GM23338 (cell line): ENCODE data around the gene EIF4A2. TPM values are rescaled to one million over a fixed set of nuclear protein-coding genes. Genes with fewer than 3 reads are reported as not detected.
"Not testable (repeated sequence)": the region's sequence is repeated elsewhere in the genome, so short reads cannot be mapped to it uniquely, and the experiment has no call there.

Source experiments
- ATAC-seq: fragments of 200-7000 bp; cut with Tn5 transposase; 3 replicates; pipeline ENCODE4 v1.9.1; 2020
- DNase-seq: peaks from one replicate; pipeline ENCODE4 v3.0.0-alpha.2; 2015; ENCODE audit warnings: low spot score
- H2AFZ ChIP-seq: fragments of 200-600 bp; sonication (generic); 2 replicates; pipeline ENCODE4 v1.8.0; 2016; ENCODE audit warnings: antibody characterized with exemption, mild to moderate bottlenecking, moderate library complexity
- H3F3A ChIP-seq: fragments of 200-600 bp; sonication (generic); replicated peaks from 2 replicates; pipeline ENCODE4 v1.8.0; 2017; ENCODE audit warnings: antibody characterized with exemption, mixed run types, low read depth
- H3K27ac ChIP-seq: fragments of 200-600 bp; sonication (generic); 2 replicates; pipeline ENCODE4 v1.6.1; 2016; ENCODE audit warnings: low read depth
- H3K27me3 ChIP-seq: fragments of 200-600 bp; sonication (generic); 2 replicates; pipeline ENCODE4 v1.8.0; 2016; ENCODE audit warnings: mild to moderate bottlenecking, mixed run types, moderate library complexity; ENCODE audit not compliant: insufficient read depth
- H3K36me3 ChIP-seq: fragments of 200-600 bp; sonication (generic); 2 replicates; pipeline ENCODE4 v1.8.0; 2016; ENCODE audit warnings: mild to moderate bottlenecking; ENCODE audit not compliant: insufficient read depth
- H3K4me1 ChIP-seq: fragments of 200-600 bp; sonication (generic); 2 replicates; pipeline ENCODE4 v1.8.0; 2016; ENCODE audit warnings: mild to moderate bottlenecking, moderate library complexity; ENCODE audit not compliant: insufficient read depth
- H3K4me2 ChIP-seq: fragments of 200-600 bp; sonication (generic); 2 replicates; pipeline ENCODE4 v1.7.1; 2017; ENCODE audit warnings: mixed run types
- H3K4me3 ChIP-seq: fragments of 200-600 bp; sonication (generic); 2 replicates; pipeline ENCODE4 v1.6.1; 2016; ENCODE audit warnings: mixed run types
- H3K79me2 ChIP-seq: fragments of 200-600 bp; sonication (generic); replicated peaks from 2 replicates; pipeline ENCODE4 v1.8.0; 2017; ENCODE audit warnings: mild to moderate bottlenecking; ENCODE audit not compliant: insufficient read depth
- H3K9me2 ChIP-seq: fragments of 200-600 bp; sonication (generic); 2 replicates; pipeline ENCODE4 v1.8.0; 2017; ENCODE audit not compliant: insufficient read depth
- H4K20me1 ChIP-seq: fragments of 200-600 bp; sonication (generic); replicated peaks from 2 replicates; pipeline ENCODE4 v1.8.0; 2017; ENCODE audit warnings: mild to moderate bottlenecking; ENCODE audit not compliant: insufficient read depth
- H3K27ac Mint-ChIP-seq: 2 replicates; pipeline ENCODE4 v1.8.0; 2020; ENCODE audit warnings: inconsistent platforms, mild to moderate bottlenecking, moderate library complexity, mixed read lengths
- H3K27me3 Mint-ChIP-seq: 3 replicates; pipeline ENCODE4 v1.8.0; 2022; ENCODE audit warnings: low read depth, mild to moderate bottlenecking, moderate library complexity, mixed read lengths, inconsistent platforms; ENCODE audit not compliant: insufficient read depth, poor library complexity
- H3K36me3 Mint-ChIP-seq: 3 replicates; pipeline ENCODE4 v1.8.0; 2021; ENCODE audit warnings: low read depth, mild to moderate bottlenecking, inconsistent platforms, moderate library complexity, mixed read lengths
- H3K4me1 Mint-ChIP-seq: 3 replicates; pipeline ENCODE4 v1.8.0; 2020; ENCODE audit warnings: mild to moderate bottlenecking, inconsistent platforms, mixed read lengths
- H3K4me3 Mint-ChIP-seq: 3 replicates; pipeline ENCODE4 v1.8.0; 2021; ENCODE audit warnings: moderate library complexity, mild to moderate bottlenecking, inconsistent platforms, mixed read lengths
- H3K9me3 Mint-ChIP-seq: 3 replicates; pipeline ENCODE4 v1.8.0; 2020; ENCODE audit warnings: moderate library complexity, mild to moderate bottlenecking, inconsistent platforms, mixed read lengths
- CTCF ChIP-seq, 2 experiments: fragments of 200-600 bp in 1 of 2; sonication (generic) in 1 of 2; conservative IDR thresholded peaks; 2 replicates each; pipeline versions ENCODE4 v1.5.1 to v1.6.1; 2016 to 2017; ENCODE audit warnings: antibody characterized with exemption in 2 of 2, low read depth in 2 of 2, mild to moderate bottlenecking in 2 of 2, moderate library complexity in 1 of 2
- EZH2phosphoT487 ChIP-seq: fragments of 200-600 bp; sonication (generic); IDR thresholded peaks from one replicate; pipeline ENCODE4 v1.8.1; 2018; ENCODE audit warnings: antibody characterized with exemption; ENCODE audit not compliant: unreplicated experiment
- JUNB ChIP-seq: IDR thresholded peaks from one replicate; pipeline ENCODE4 v1.6.1; 2016; ENCODE audit warnings: antibody characterized with exemption; ENCODE audit not compliant: unreplicated experiment
- NANOG ChIP-seq: IDR thresholded peaks from 2 replicates; pipeline ENCODE4 v1.6.1; 2016; ENCODE audit warnings: antibody characterized with exemption, borderline replicate concordance
- REST ChIP-seq: IDR thresholded peaks from one replicate; pipeline ENCODE4 v1.6.1; 2018; ENCODE audit warnings: antibody characterized with exemption; ENCODE audit not compliant: unreplicated experiment
- STAT1 ChIP-seq: IDR thresholded peaks from one replicate; pipeline ENCODE4 v1.6.1; 2016; ENCODE audit warnings: antibody characterized with exemption; ENCODE audit not compliant: unreplicated experiment
- ZNF114 ChIP-seq: fragments of 250-450 bp; sonication (Bioruptor Pico); IDR thresholded peaks from 2 replicates; pipeline ENCODE4 v1.5.0; 2020; ENCODE audit warnings: mild to moderate bottlenecking, moderate library complexity
- ZNF331 ChIP-seq: fragments of 250-450 bp; sonication (Bioruptor Pico); IDR thresholded peaks from 2 replicates; pipeline ENCODE4 v1.5.0; 2020; ENCODE audit warnings: low read depth, mild to moderate bottlenecking, moderate library complexity
- polyA plus RNA-seq: library from polyadenylated mRNA; unstranded; fragments of >200 nt; fragmentation: Nextera tagmentation; extraction: Ambion mirVana; gene quantifications from 2 replicates; pipeline ENCODE4 v1.2.1, GENCODE V29; 2016
- total RNA-seq: library from RNA; depleted of rRNA; stranded (reverse); fragments of >200 nt; shearing (Covaris generic); gene quantifications from 2 replicates; pipeline ENCODE4 v1.2.3, GENCODE V29; 2014

EIF4A2 gene
- total and polyA plus RNA-seq, 2 experiments from 2014 or later = 386 to 666 TPM

DNA sequence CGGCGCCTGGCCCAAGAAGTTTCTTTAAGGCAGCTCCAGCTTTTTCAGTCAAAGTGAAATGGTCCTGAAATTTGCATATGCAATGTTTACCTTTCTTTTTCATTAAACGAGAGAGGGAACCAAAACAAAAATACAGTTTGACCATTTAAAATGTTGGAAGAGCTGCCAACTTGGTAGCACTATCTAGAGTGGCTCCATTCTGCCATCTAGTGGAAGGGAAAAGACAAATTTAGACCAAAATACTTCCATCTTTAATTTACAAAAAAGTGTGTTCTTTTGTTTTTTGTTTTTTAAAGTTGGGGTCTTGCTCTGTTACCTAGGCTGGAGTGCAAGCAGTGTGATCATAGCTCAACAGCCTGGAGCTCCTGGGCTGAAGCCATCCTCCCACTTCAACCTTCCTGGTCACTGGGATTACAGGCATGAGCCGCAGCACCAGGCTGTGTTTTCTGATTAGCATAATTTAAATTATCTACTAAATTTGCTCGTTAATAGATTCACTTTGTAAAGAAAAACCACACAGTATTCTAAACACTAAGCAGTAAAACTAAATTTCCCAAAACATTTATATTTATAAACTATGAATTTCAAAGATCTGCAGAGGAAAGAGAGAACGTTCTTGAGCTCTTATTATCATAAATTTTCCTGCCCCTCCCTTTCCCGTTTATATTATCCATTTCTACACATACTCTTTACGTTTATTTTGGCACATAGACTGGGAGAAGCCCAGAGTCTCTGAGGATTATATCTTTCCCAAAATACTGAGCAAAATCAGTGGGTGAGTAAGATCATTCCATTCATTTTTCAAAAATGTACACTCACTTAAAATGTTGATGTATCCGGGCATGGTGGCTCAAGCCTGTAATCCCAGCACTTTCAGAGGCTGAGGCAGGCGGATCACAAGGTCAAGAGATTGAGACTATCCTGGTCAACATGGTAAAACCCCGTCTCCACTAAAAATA is 38.3 kb downstream of the EIF4A2 start:
- H3F3A ChIP-seq = peaks cover 5% of the 10 kb centered on the region; the same call in 1 of the 2 replicates
- H3K4me2 ChIP-seq = no peak overlapping the region
- H4K20me1 ChIP-seq = peaks cover 5% of the 10 kb centered on the region
- peaks cover 21% of the 10 kb centered on the region for H3K4me1 ChIP-seq
- H3K27ac ChIP-seq = no peak overlapping the region
- Mint-ChIP-seq H3K36me3 (no peaks in the 10 kb centered on the region), H3K27me3 (peaks cover 15% of the 10 kb centered on the region), H3K9me3 (no peaks in the 10 kb centered on the region), H3K4me3 (no peak overlapping the region), H3K4me1 (peaks cover 25% of the 10 kb centered on the region), H3K27ac (peak overlapping the region; percentile 78; the same call in 1 of the 2 replicates)
- H2AFZ ChIP-seq = no peak overlapping the region
- DNase-seq (peak; percentile 85), ATAC-seq (no peak)
- H3K4me3 ChIP-seq = no peak overlapping the region
- H3K79me2 ChIP-seq = no peaks in the 10 kb centered on the region
- no peaks in the 10 kb centered on the region for H3K36me3 ChIP-seq
- H3K27me3 ChIP-seq = peaks cover 28% of the 10 kb centered on the region
- H3K9me2 ChIP-seq = no peaks in the 10 kb centered on the region
- TF ChIP-seq STAT1 (no peak), CTCF (conservative IDR thresholded peaks at IDR 0.05; ENCODE audit: low read depth in 2 of 2) (peak; percentile 74 to 86), NANOG (no peak)

GRCh38 chr3:186822388-186822759 is 39.0 kb downstream of the EIF4A2 start:
- H2AFZ ChIP-seq, H3K9me3 Mint-ChIP-seq, H3K27ac Mint-ChIP-seq, DNase-seq, ATAC-seq, H3K9me2 ChIP-seq, H3K4me2 ChIP-seq, H3K27ac ChIP-seq, H3K4me3 ChIP-seq, H3K79me2 ChIP-seq, H3F3A ChIP-seq, H3K36me3 Mint-ChIP-seq, H4K20me1 ChIP-seq, H3K36me3 ChIP-seq, H3K4me3 Mint-ChIP-seq: not testable (repeated sequence)
- Histone ChIP-seq H3K27me3 (peaks cover 31% of the 10 kb centered on the region), H3K4me1 (peaks cover 21% of the 10 kb centered on the region)
- H3K4me1 Mint-ChIP-seq = peaks cover 25% of the 10 kb centered on the region
- H3K27me3 Mint-ChIP-seq = peaks cover 16% of the 10 kb centered on the region

DNA sequence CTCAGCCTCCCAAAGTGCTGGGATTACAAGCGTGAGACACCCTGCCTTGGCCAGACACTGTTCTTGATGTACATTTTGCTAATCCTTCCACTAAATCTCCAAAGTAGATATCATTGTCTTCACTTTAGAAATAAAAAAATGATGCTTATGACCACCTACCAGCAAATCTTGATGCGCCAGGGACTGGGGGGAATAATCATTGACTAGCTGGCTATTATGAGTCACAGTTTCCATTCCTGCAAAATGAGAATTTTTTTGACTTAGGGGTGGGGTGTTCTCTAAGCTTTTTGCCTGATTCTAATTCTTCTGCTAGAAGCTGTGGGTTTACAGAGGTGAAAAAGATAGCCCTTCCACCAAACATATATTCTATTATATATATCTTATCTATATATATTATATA is 40.0 kb downstream of the EIF4A2 start:
- H4K20me1 ChIP-seq = peaks cover 5% of the 10 kb centered on the region
- H2AFZ ChIP-seq = no peak overlapping the region
- H3K27ac Mint-ChIP-seq = no peak overlapping the region
- peaks cover 40% of the 10 kb centered on the region for H3K27me3 ChIP-seq
- H3K4me1 ChIP-seq = peaks cover 21% of the 10 kb centered on the region
- H3K36me3 ChIP-seq = no peaks in the 10 kb centered on the region
- peaks cover 23% of the 10 kb centered on the region for H3K27me3 Mint-ChIP-seq
- TF ChIP-seq CTCF (conservative IDR thresholded peaks at IDR 0.05; ENCODE audit: low read depth in 2 of 2) (no peak), JUNB (no peak), ZNF114 (CRISPR knock-in tag) (no peak), REST (no peak), EZH2phosphoT487 (no peak), NANOG (no peak), ZNF331 (CRISPR knock-in tag) (no peak)
- DNase-seq (no peak), ATAC-seq (no peak)
- peaks cover 25% of the 10 kb centered on the region for H3K4me1 Mint-ChIP-seq
- no peak overlapping the region for H3K27ac ChIP-seq
- H3K4me3 ChIP-seq = no peak overlapping the region
- no peaks in the 10 kb centered on the region for H3K9me2 ChIP-seq
- H3K36me3 Mint-ChIP-seq = no peaks in the 10 kb centered on the region
- peaks cover 5% of the 10 kb centered on the region; the same call in 1 of the 2 replicates for H3F3A ChIP-seq
- no peaks in the 10 kb centered on the region for H3K9me3 Mint-ChIP-seq
- H3K4me3 Mint-ChIP-seq = no peak overlapping the region
- H3K4me2 ChIP-seq = no peak overlapping the region
- H3K79me2 ChIP-seq = no peaks in the 10 kb centered on the region
